ENCODE data around the gene LSM10. TPM values are rescaled to one million over a fixed set of nuclear protein-coding genes. Genes with fewer than 3 reads are reported as not detected.

The LSM10 gene
- 10 to 100 TPM; 34.3 to 34.6 TPM for total RNA-seq

GRCh38 chr1:36397378-36398230 is at the start of gene LSM10:
Gene LSM10 (minus strand): TSS chr1:36397908. CDS start chr1:36394129, 3,779 bp downstream.
- ATAC-seq = peak; percentile 75 to 96
- peaks cover 11 to 15% of the 10 kb centered on the region in 2 donors for H3K36me3 Mint-ChIP-seq
- H3K27ac Mint-ChIP-seq = peak within 1 kb of the TSS; percentile 88 to 100
- peak; percentile 88 to 89 for DNase-seq (ENCODE audit: low spot score in 2 of 2)
- no peaks in the 10 kb centered on the region for H3K9me3 Mint-ChIP-seq

- Mint-ChIP-seq H3K9me3 (no peaks in the 10 kb centered on the region), H3K36me3 (no peaks in the 10 kb centered on the region), H3K27ac (no peak overlapping the region)
- ATAC-seq = no peak
- DNase-seq (ENCODE audit: low spot score in 2 of 2) = no peak
Measured at GRCh38 chr1:36447450-36447849, 49.7 kb upstream of the LSM10 start.

GRCh38 chr1:36446746-36447145 is 49.0 kb upstream of the LSM10 start:
- no peaks in the 10 kb centered on the region for H3K9me3 Mint-ChIP-seq
- no peak overlapping the region for H3K27ac Mint-ChIP-seq
- ATAC-seq (no peak), DNase-seq (ENCODE audit: low spot score in 2 of 2) (no peak)
- H3K36me3 Mint-ChIP-seq = no peaks in the 10 kb centered on the region

- ATAC-seq = no peak
- DNase-seq (ENCODE audit: low spot score in 2 of 2) = peak in 1 of 2 donors; percentile 17
- H3K27ac Mint-ChIP-seq = no peak overlapping the region
- no peaks in the 10 kb centered on the region for H3K9me3 Mint-ChIP-seq
- H3K36me3 Mint-ChIP-seq = no peaks in the 10 kb centered on the region
Measured at GRCh38 chr1:36446271-36446670, 48.6 kb upstream of the LSM10 start.

- Mint-ChIP-seq H3K27ac (no peak overlapping the region), H3K36me3 (no peaks in the 10 kb centered on the region), H3K9me3 (no peaks in the 10 kb centered on the region)
- DNase-seq (ENCODE audit: low spot score in 2 of 2) (no peak), ATAC-seq (no peak)
Measured at GRCh38 chr1:36443297-36443696, 45.6 kb upstream of the LSM10 start.

- DNase-seq (ENCODE audit: low spot score in 2 of 2) = no peak
- H3K27ac Mint-ChIP-seq = no peak overlapping the region
- no peaks in the 10 kb centered on the region for H3K36me3 Mint-ChIP-seq
- ATAC-seq = no peak
- no peaks in the 10 kb centered on the region for H3K9me3 Mint-ChIP-seq
Measured at GRCh38 chr1:36442337-36442736, 44.6 kb upstream of the LSM10 start.

- Mint-ChIP-seq H3K9me3 (no peaks in the 10 kb centered on the region), H3K36me3 (no peaks in the 10 kb centered on the region), H3K27ac (peak overlapping the region in 1 of 2 donors; percentile 41)
- DNase-seq (ENCODE audit: low spot score in 2 of 2) (no peak), ATAC-seq (no peak)
Measured at GRCh38 chr1:36440646-36441045, 42.9 kb upstream of the LSM10 start.

- DNase-seq (ENCODE audit: low spot score in 2 of 2) (no peak), ATAC-seq (no peak)
- Mint-ChIP-seq H3K27ac (peak overlapping the region in 1 of 2 donors; percentile 41), H3K36me3 (no peaks in the 10 kb centered on the region), H3K9me3 (no peaks in the 10 kb centered on the region)
Measured at GRCh38 chr1:36440044-36440443, 42.3 kb upstream of the LSM10 start.

GRCh38 chr1:36438715-36439114 is 41.0 kb upstream of the LSM10 start:
- DNase-seq (ENCODE audit: low spot score in 2 of 2) (no peak), ATAC-seq (no peak)
- Mint-ChIP-seq H3K27ac (no peak overlapping the region), H3K9me3 (no peaks in the 10 kb centered on the region), H3K36me3 (no peaks in the 10 kb centered on the region)

- ATAC-seq = no peak
- Mint-ChIP-seq H3K9me3 (no peaks in the 10 kb centered on the region), H3K36me3 (no peaks in the 10 kb centered on the region), H3K27ac (no peak overlapping the region)
- DNase-seq (ENCODE audit: low spot score in 2 of 2) = no peak
Measured at GRCh38 chr1:36436821-36437220, 39.1 kb upstream of the LSM10 start.

- H3K9me3 Mint-ChIP-seq = no peaks in the 10 kb centered on the region
- H3K27ac Mint-ChIP-seq = no peak overlapping the region
- DNase-seq (ENCODE audit: low spot score in 2 of 2) (no peak), ATAC-seq (no peak)
- no peaks in the 10 kb centered on the region for H3K36me3 Mint-ChIP-seq
Measured at GRCh38 chr1:36433102-36433501, 35.4 kb upstream of the LSM10 start.

GRCh38 chr1:36432616-36433015 is 34.9 kb upstream of the LSM10 start:
- ATAC-seq (no peak), DNase-seq (ENCODE audit: low spot score in 2 of 2) (no peak)
- Mint-ChIP-seq H3K27ac (no peak overlapping the region), H3K36me3 (no peaks in the 10 kb centered on the region), H3K9me3 (no peaks in the 10 kb centered on the region)

- H3K36me3 Mint-ChIP-seq = no peaks in the 10 kb centered on the region
- H3K9me3 Mint-ChIP-seq = no peaks in the 10 kb centered on the region
- ATAC-seq (peak in 1 of 2 donors; percentile 52), DNase-seq (ENCODE audit: low spot score in 2 of 2) (no peak)
- no peak overlapping the region for H3K27ac Mint-ChIP-seq
Measured at GRCh38 chr1:36425791-36426190, 28.1 kb upstream of the LSM10 start.

GRCh38 chr1:36421649-36422048 is 23.9 kb upstream of the LSM10 start:
- H3K27ac Mint-ChIP-seq = peak overlapping the region; percentile 89 to 96

GRCh38 chr1:36420836-36421317 is 23.2 kb upstream of the LSM10 start:
- no peaks in the 10 kb centered on the region for H3K9me3 Mint-ChIP-seq
- peak overlapping the region; percentile 89 to 96 for H3K27ac Mint-ChIP-seq
- DNase-seq (ENCODE audit: low spot score in 2 of 2) (peak; percentile 90 to 96), ATAC-seq (peak; percentile 98)
- no peaks in the 10 kb centered on the region for H3K36me3 Mint-ChIP-seq

More at GRCh38 chr1:36421649-36422048, 23.9 kb upstream of the LSM10 start:
- no peak for ATAC-seq
- no peak for DNase-seq (ENCODE audit: low spot score in 2 of 2)
- Mint-ChIP-seq H3K9me3 (no peaks in the 10 kb centered on the region), H3K36me3 (no peaks in the 10 kb centered on the region)

GRCh38 chr1:36420409-36420808 is 22.7 kb upstream of the LSM10 start:
- ATAC-seq = peak; percentile 14 to 19

GRCh38 chr1:36419569-36419968 is 21.9 kb upstream of the LSM10 start:
- Mint-ChIP-seq H3K27ac (no peak overlapping the region), H3K36me3 (no peaks in the 10 kb centered on the region), H3K9me3 (no peaks in the 10 kb centered on the region)
- DNase-seq (ENCODE audit: low spot score in 2 of 2) (no peak), ATAC-seq (no peak)

More at GRCh38 chr1:36420409-36420808, 22.7 kb upstream of the LSM10 start:
- H3K9me3 Mint-ChIP-seq = no peaks in the 10 kb centered on the region
- H3K27ac Mint-ChIP-seq = peak overlapping the region; percentile 89 to 96
- no peaks in the 10 kb centered on the region for H3K36me3 Mint-ChIP-seq
- DNase-seq (ENCODE audit: low spot score in 2 of 2) = no peak

- Mint-ChIP-seq H3K9me3 (no peaks in the 10 kb centered on the region), H3K27ac (no peak overlapping the region), H3K36me3 (no peaks in the 10 kb centered on the region)
- no peak for ATAC-seq
- no peak for DNase-seq (ENCODE audit: low spot score in 2 of 2)
Measured at GRCh38 chr1:36419140-36419539, 21.4 kb upstream of the LSM10 start.
